ENCODE data around the gene EEFSEC. TPM values are rescaled to one million over a fixed set of nuclear protein-coding genes. Genes with fewer than 3 reads are reported as not detected.

The EEFSEC gene
- total RNA-seq, 1 donor from 2014 or later = 6.1 TPM

GRCh38 chr3:128262457-128262856 is 109.2 kb downstream of the EEFSEC start:
- no peak for DNase-seq (ENCODE audit: low read depth)
- Histone ChIP-seq H3K79me2 (ENCODE audit: insufficient read depth, low read length) (no peaks in the 10 kb centered on the region), H3K4me2 (ENCODE audit: low read length) (no peak overlapping the region), H3K4me3 (ENCODE audit: insufficient read depth, low read depth, low read length) (no peak overlapping the region), H3K36me3 (ENCODE audit: insufficient read depth, low read length) (no peaks in the 10 kb centered on the region), H4K20me1 (ENCODE audit: insufficient read depth, low read length) (no peaks in the 10 kb centered on the region), H3K9ac (ENCODE audit: low read length) (no peak overlapping the region), H3K27ac (ENCODE audit: low read depth, low read length) (no peak overlapping the region), H3K4me1 (ENCODE audit: insufficient read depth, low read length) (no peaks in the 10 kb centered on the region), H3K27me3 (ENCODE audit: insufficient read depth, low read length) (no peaks in the 10 kb centered on the region), H2AFZ (ENCODE audit: low read depth, low read length) (no peak overlapping the region), H3K9me3 (ENCODE audit: insufficient read depth, low read depth, low read length) (no peaks in the 10 kb centered on the region)
- Mint-ChIP-seq H3K4me1 (ENCODE audit: low read depth, unreplicated experiment) (peaks cover 4% of the 10 kb centered on the region), H3K27ac (ENCODE audit: unreplicated experiment) (no peak overlapping the region), H3K4me3 (ENCODE audit: unreplicated experiment) (no peak overlapping the region), H3K27me3 (ENCODE audit: low read depth, unreplicated experiment) (no peaks in the 10 kb centered on the region), H3K9me3 (ENCODE audit: unreplicated experiment) (peaks cover 17% of the 10 kb centered on the region), H3K36me3 (ENCODE audit: low read depth, unreplicated experiment) (peaks cover 26% of the 10 kb centered on the region)
- no peak for TF ChIP-seq EZH2 (IDR thresholded peaks at IDR 0.05; ENCODE audit: insufficient read depth, low read length)
- no peak for FAIRE-seq

DNA sequence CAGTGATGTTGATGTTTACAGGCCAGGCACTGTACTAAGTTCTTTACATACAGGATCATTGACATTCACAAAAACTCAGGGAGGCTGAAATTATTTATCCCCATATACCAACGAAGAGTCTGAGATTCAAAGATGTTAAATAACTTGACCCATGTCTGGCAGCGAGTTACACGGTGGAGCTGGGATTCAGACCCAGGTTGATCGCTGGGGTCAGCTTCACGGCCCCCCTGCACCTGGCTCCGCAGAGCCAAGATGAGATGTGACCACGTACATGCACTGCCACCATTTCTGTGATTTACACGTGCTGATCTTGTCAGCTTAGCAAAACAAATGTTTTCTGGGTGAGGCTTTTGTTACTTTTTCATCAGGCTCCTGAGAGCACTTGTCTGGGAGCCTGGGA is 109.8 kb downstream of the EEFSEC start:
- Histone ChIP-seq H3K27me3 (ENCODE audit: insufficient read depth, low read length) (no peaks in the 10 kb centered on the region), H3K4me1 (ENCODE audit: insufficient read depth, low read length) (no peaks in the 10 kb centered on the region), H3K9me3 (ENCODE audit: insufficient read depth, low read depth, low read length) (no peaks in the 10 kb centered on the region), H3K79me2 (ENCODE audit: insufficient read depth, low read length) (no peaks in the 10 kb centered on the region), H4K20me1 (ENCODE audit: insufficient read depth, low read length) (no peaks in the 10 kb centered on the region), H3K36me3 (ENCODE audit: insufficient read depth, low read length) (no peaks in the 10 kb centered on the region), H3K4me3 (ENCODE audit: insufficient read depth, low read depth, low read length) (no peak overlapping the region), H3K27ac (ENCODE audit: low read depth, low read length) (no peak overlapping the region), H2AFZ (ENCODE audit: low read depth, low read length) (no peak overlapping the region), H3K4me2 (ENCODE audit: low read length) (no peak overlapping the region), H3K9ac (ENCODE audit: low read length) (no peak overlapping the region)
- no peak overlapping the region for H3K27ac Mint-ChIP-seq (ENCODE audit: unreplicated experiment)
- H3K36me3 Mint-ChIP-seq (ENCODE audit: low read depth, unreplicated experiment) = peaks cover 26% of the 10 kb centered on the region
- no peaks in the 10 kb centered on the region for H3K27me3 Mint-ChIP-seq (ENCODE audit: low read depth, unreplicated experiment)
- no peak overlapping the region for H3K4me3 Mint-ChIP-seq (ENCODE audit: unreplicated experiment)
- no peak for FAIRE-seq
- TF ChIP-seq EZH2 (IDR thresholded peaks at IDR 0.05; ENCODE audit: insufficient read depth, low read length) = no peak
- TF ChIP-seq, protein P1, sequence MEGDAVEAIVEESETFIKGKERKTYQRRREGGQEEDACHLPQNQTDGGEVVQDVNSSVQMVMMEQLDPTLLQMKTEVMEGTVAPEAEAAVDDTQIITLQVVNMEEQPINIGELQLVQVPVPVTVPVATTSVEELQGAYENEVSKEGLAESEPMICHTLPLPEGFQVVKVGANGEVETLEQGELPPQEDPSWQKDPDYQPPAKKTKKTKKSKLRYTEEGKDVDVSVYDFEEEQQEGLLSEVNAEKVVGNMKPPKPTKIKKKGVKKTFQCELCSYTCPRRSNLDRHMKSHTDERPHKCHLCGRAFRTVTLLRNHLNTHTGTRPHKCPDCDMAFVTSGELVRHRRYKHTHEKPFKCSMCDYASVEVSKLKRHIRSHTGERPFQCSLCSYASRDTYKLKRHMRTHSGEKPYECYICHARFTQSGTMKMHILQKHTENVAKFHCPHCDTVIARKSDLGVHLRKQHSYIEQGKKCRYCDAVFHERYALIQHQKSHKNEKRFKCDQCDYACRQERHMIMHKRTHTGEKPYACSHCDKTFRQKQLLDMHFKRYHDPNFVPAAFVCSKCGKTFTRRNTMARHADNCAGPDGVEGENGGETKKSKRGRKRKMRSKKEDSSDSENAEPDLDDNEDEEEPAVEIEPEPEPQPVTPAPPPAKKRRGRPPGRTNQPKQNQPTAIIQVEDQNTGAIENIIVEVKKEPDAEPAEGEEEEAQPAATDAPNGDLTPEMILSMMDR (IDR thresholded peaks at IDR 0.05; ENCODE audit: insufficient read depth, low read depth, low read length) = no peak
- peaks cover 17% of the 10 kb centered on the region for H3K9me3 Mint-ChIP-seq (ENCODE audit: unreplicated experiment)
- no peak for DNase-seq (ENCODE audit: low read depth)
- H3K4me1 Mint-ChIP-seq (ENCODE audit: low read depth, unreplicated experiment) = peaks cover 4% of the 10 kb centered on the region

- no peak overlapping the region for H3K27ac ChIP-seq (ENCODE audit: low read depth, low read length)
- H3K27me3 Mint-ChIP-seq (ENCODE audit: low read depth, unreplicated experiment) = peaks cover 2% of the 10 kb centered on the region
- H3K9ac ChIP-seq (ENCODE audit: low read length) = no peak overlapping the region
- no peaks in the 10 kb centered on the region for H3K79me2 ChIP-seq (ENCODE audit: insufficient read depth, low read length)
- no peaks in the 10 kb centered on the region for H3K27me3 ChIP-seq (ENCODE audit: insufficient read depth, low read length)
- no peak for DNase-seq (ENCODE audit: low read depth)
- H4K20me1 ChIP-seq (ENCODE audit: insufficient read depth, low read length) = no peaks in the 10 kb centered on the region
- TF ChIP-seq, protein P1 (IDR thresholded peaks at IDR 0.05; ENCODE audit: insufficient read depth, low read depth, low read length) = no peak
- no peak for TF ChIP-seq EZH2 (IDR thresholded peaks at IDR 0.05; ENCODE audit: insufficient read depth, low read length)
- no peaks in the 10 kb centered on the region for H3K36me3 ChIP-seq (ENCODE audit: insufficient read depth, low read length)
- FAIRE-seq = no peak
- H3K4me3 ChIP-seq (ENCODE audit: insufficient read depth, low read depth, low read length) = no peak overlapping the region
- no peak overlapping the region for H3K27ac Mint-ChIP-seq (ENCODE audit: unreplicated experiment)
- no peak overlapping the region for H3K4me2 ChIP-seq (ENCODE audit: low read length)
- H3K9me3 Mint-ChIP-seq (ENCODE audit: unreplicated experiment) = peaks cover 17% of the 10 kb centered on the region
- no peak overlapping the region for H2AFZ ChIP-seq (ENCODE audit: low read depth, low read length)
- H3K9me3 ChIP-seq (ENCODE audit: insufficient read depth, low read depth, low read length) = no peaks in the 10 kb centered on the region
- peaks cover 31% of the 10 kb centered on the region for H3K36me3 Mint-ChIP-seq (ENCODE audit: low read depth, unreplicated experiment)
- no peaks in the 10 kb centered on the region for H3K4me1 ChIP-seq (ENCODE audit: insufficient read depth, low read length)
- peaks cover 4% of the 10 kb centered on the region for H3K4me1 Mint-ChIP-seq (ENCODE audit: low read depth, unreplicated experiment)
- no peak overlapping the region for H3K4me3 Mint-ChIP-seq (ENCODE audit: unreplicated experiment)
These were observed 110.7 kb downstream of the EEFSEC start for GRCh38 chr3:128263946-128264345.
